GM21528 (cell line): Measurements from ENCODE around the gene CT45A7.
"Not testable (repeated sequence)": the region's sequence is repeated elsewhere in the genome, so short reads cannot be mapped to it uniquely, and the experiment has no call there.

ENCODE experiments used
- ATAC-seq: cut with Tn5 transposase; IDR thresholded peaks from one replicate; pipeline ENCODE4 v1.9.1; 2021; ENCODE audit warnings: mild to moderate bottlenecking, moderate library complexity; ENCODE audit not compliant: unreplicated experiment, low FRiP score

The CT45A7 gene, protein sequence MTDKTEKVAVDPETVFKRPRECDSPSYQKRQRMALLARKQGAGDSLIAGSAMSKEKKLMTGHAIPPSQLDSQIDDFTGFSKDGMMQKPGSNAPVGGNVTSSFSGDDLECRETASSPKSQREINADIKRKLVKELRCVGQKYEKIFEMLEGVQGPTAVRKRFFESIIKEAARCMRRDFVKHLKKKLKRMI

DNA sequence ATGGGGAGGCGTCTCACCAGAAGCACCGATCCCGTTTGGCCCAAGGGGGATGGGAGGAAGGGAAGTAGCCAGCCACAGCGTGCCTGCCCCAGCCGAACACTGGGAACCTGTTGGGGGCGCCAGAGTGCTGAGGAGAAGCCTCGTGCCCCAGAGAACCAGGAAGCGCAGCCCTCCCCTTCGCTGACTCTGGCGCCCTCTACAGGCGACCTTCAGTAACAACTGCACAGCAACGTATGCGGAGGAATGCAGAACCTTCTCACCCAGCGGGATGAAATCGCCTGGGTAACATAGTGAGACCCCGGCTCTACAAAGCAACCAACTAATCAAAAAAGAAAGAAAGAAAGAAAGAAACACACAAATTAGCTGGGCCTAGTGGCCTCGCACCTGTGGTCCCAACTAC, at the start of gene CT45A7:
CT45A7 (minus strand) TSS at position 101 of the 400 bp plus-strand sequence. CDS start 3,747 bp downstream, outside the sequence.
- not testable (repeated sequence) for ATAC-seq

DNA sequence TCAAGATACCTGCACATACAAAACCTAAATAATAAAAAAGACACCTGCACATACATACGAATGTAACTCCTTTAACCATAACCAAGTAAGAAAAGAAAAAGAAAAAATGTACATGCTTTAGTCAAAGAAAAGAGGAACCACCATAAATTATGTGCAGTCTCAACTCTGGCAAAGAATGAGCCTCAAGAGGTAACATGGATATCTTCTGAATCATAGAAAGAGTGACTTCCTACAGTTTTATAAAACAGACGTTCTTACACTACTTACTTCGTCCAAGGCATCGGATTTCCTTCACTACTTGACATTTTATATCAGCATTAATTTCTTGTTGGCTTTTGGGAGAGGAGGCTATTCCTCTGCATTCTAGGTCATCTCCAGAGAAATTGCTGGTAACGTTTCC, 45.7 kb upstream of the CT45A7 start:
- not testable (repeated sequence) for ATAC-seq

DNA sequence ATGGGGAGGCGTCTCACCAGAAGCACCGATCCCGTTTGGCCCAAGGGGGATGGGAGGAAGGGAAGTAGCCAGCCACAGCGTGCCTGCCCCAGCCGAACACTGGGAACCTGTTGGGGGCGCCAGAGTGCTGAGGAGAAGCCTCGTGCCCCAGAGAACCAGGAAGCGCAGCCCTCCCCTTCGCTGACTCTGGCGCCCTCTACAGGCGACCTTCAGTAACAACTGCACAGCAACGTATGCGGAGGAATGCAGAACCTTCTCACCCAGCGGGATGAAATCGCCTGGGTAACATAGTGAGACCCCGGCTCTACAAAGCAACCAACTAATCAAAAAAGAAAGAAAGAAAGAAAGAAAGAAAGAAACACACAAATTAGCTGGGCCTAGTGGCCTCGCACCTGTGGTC, 34.6 kb upstream of the CT45A7 start, which contains the start of gene CT45A9:
CT45A9 (minus strand) TSS at position 101 of the 400 bp plus-strand sequence. CDS start 3,751 bp downstream, outside the sequence.
- not testable (repeated sequence) for ATAC-seq

DNA sequence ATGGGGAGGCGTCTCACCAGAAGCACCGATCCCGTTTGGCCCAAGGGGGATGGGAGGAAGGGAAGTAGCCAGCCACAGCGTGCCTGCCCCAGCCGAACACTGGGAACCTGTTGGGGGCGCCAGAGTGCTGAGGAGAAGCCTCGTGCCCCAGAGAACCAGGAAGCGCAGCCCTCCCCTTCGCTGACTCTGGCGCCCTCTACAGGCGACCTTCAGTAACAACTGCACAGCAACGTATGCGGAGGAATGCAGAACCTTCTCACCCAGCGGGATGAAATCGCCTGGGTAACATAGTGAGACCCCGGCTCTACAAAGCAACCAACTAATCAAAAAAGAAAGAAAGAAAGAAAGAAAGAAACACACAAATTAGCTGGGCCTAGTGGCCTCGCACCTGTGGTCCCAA, 17.4 kb upstream of the CT45A7 start, which contains the start of gene CT45A8:
CT45A8 (minus strand) TSS at position 101 of the 400 bp plus-strand sequence. CDS start 3,755 bp downstream, outside the sequence.
- ATAC-seq = not testable (repeated sequence)

DNA sequence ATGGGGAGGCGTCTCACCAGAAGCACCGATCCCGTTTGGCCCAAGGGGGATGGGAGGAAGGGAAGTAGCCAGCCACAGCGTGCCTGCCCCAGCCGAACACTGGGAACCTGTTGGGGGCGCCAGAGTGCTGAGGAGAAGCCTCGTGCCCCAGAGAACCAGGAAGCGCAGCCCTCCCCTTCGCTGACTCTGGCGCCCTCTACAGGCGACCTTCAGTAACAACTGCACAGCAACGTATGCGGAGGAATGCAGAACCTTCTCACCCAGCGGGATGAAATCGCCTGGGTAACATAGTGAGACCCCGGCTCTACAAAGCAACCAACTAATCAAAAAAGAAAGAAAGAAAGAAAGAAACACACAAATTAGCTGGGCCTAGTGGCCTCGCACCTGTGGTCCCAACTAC, 17.2 kb downstream of the CT45A7 start, which contains the start of gene CT45A2:
CT45A2 (minus strand) TSS at position 101 of the 400 bp plus-strand sequence. CDS start 3,747 bp downstream, outside the sequence.
- not testable (repeated sequence) for ATAC-seq

DNA sequence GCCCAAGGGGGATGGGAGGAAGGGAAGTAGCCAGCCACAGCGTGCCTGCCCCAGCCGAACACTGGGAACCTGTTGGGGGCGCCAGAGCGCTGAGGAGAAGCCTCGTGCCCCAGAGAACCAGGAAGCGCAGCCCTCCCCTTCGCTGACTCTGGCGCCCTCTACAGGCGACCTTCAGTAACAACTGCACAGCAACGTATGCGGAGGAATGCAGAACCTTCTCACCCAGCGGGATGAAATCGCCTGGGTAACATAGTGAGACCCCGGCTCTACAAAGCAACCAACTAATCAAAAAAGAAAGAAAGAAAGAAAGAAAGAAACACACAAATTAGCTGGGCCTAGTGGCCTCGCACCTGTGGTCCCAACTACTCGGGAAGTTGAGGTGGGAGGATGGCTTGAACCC, 34.4 kb downstream of the CT45A7 start, which contains the start of gene CT45A6:
CT45A6 (minus strand) TSS at position 101 of the 400 bp plus-strand sequence. CDS start 3,794 bp downstream, outside the sequence.
- ATAC-seq = not testable (repeated sequence)

DNA sequence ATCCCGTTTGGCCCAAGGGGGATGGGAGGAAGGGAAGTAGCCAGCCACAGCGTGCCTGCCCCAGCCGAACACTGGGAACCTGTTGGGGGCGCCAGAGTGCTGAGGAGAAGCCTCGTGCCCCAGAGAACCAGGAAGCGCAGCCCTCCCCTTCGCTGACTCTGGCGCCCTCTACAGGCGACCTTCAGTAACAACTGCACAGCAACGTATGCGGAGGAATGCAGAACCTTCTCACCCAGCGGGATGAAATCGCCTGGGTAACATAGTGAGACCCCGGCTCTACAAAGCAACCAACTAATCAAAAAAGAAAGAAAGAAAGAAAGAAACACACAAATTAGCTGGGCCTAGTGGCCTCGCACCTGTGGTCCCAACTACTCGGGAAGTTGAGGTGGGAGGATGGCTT, 51.7 kb downstream of the CT45A7 start, which contains the start of gene CT45A5:
CT45A5 (minus strand) TSS at position 101 of the 400 bp plus-strand sequence. CDS start 3,774 bp downstream, outside the sequence.
- ATAC-seq = not testable (repeated sequence)
